A549 treated with dexamethasone at 1 μM for 4 hours (cell line): ENCODE results near the gene TTC21B. TPM values are rescaled to one million over a fixed set of nuclear protein-coding genes. Genes with fewer than 3 reads are reported as not detected.

Experiments used
- total RNA-seq: library from RNA; stranded (reverse); fragments of 200-300 nt; extraction: Qiagen RNA extraction; gene quantifications from 5 replicates; pipeline ENCODE4 v1.2.3, GENCODE V29; 2022

Gene TTC21B
- total RNA-seq: 3.4 to 5.1 TPM (median 4.6 TPM) in 5 replicates

DNA sequence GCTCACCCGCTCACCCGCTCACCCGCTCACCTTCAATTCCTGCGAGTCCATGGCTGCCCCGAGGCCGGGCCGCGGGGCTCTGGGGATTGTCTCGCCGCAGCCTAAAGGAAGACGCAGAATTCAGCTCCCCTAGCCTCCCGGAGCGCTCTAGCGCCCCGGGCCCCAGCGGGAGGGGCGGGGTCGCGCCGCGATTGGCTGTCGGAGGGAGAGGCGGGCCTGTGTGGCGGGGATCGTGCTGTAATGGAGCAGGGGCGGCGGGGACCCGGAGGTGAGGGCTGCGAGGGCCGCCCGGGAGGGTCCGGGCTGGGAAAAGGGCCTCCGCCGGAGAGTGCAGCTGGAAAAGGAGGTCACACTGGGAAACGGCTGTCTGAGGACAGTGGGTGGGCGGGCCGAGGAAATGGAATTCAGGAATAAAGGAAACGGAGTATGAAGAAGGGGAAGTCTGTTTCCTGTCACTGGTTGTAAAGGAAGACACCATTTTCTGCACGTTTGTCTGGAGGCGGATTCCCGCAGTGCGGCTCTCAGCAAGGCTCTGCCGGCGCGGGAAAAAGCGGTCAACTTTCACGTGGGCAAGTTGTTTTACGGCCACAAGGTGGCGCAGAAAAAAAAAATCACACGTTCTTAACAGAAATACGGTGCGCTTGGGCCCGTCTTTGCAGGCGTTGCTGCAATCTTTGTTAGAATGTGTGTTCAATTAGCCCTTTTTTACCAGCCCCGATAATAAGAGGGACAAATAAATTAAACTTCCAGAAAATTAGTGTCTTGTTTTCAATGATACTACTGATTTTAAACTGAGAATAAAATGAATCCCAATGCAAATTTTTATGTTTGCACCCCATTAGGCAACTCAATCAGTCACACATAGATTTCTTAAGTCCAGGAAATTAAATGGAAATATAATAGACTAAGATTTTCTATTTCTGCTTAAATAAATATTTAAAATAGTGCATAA is at the start of gene TTC21B:
TTC21B (minus strand) TSS at position 122 of the 952 bp plus-strand sequence; CDS start at position 51, 71 bp downstream.

Other genes with a start within 250 kb of the TTC21B start
- 0.05 TPM in 1 of 5 replicates, not detected in the others for gene GALNT3, start 159.5 kb downstream of the TTC21B start, total RNA-seq
- not detected in 5 replicates for gene SCN1A, start 174.2 kb upstream of the TTC21B start, total RNA-seq